Astrocyte of the cerebellum (primary cell): Measurements from ENCODE around the gene GJA4.
"Not testable (repeated sequence)": the region's sequence is repeated elsewhere in the genome, so short reads cannot be mapped to it uniquely, and the experiment has no call there.

Source experiments
- DNase-seq: peaks from one replicate; pipeline ENCODE4 v3.0.0-alpha.2; 2011; ENCODE audit warnings: low read depth
- H3K4me3 ChIP-seq: 2 replicates; pipeline ENCODE4 v1.5.1; 2011; ENCODE audit warnings: mild to moderate bottlenecking, low read depth, low read length, moderate library complexity
- CTCF ChIP-seq: IDR thresholded peaks from 2 replicates; pipeline ENCODE4 v1.5.1; 2012; ENCODE audit warnings: low read length, low read depth, moderate library complexity, mild to moderate bottlenecking; ENCODE audit errors: missing control alignments
- in situ Hi-C: cut with HindIII; loops from 2 replicates; pipeline ENCODE4 v1.10.0; 2017; ENCODE audit warnings: low sequenced_read_pairs

GJA4 gene

GRCh38 chr1:34816778-34817177 lies 24.0 kb downstream of the GJA4 start:
- DNase-seq: no peak
- no peak overlapping the region for H3K4me3 ChIP-seq
- no peak for TF ChIP-seq CTCF
- in situ Hi-C loops: no loop called here

- in situ Hi-C loops, DNase-seq, H3K4me3 ChIP-seq: not testable (repeated sequence)
Measured at GRCh38 chr1:34818862-34819261, 26.1 kb downstream of the GJA4 start.

- in situ Hi-C loops: no loop called here
- no peak overlapping the region for H3K4me3 ChIP-seq
- no peak for TF ChIP-seq CTCF
- no peak for DNase-seq
Measured at GRCh38 chr1:34822202-34822601, 29.4 kb downstream of the GJA4 start.

GRCh38 chr1:34824817-34825454 lies 32.1 kb downstream of the GJA4 start:
- no peak for TF ChIP-seq CTCF
- in situ Hi-C loops: no loop called here
- H3K4me3 ChIP-seq: no peak overlapping the region
- DNase-seq: no peak

- H3K4me3 ChIP-seq: no peak overlapping the region
- in situ Hi-C loops: no loop called here
- no peak for TF ChIP-seq CTCF
- DNase-seq: no peak
Measured at GRCh38 chr1:34825455-34826091, 32.8 kb downstream of the GJA4 start.

GRCh38 chr1:34827341-34827941 lies 34.6 kb downstream of the GJA4 start:
- no peak overlapping the region for H3K4me3 ChIP-seq
- no peak for TF ChIP-seq CTCF
- DNase-seq: no peak

GRCh38 chr1:34828611-34829010 lies 35.8 kb downstream of the GJA4 start:
- DNase-seq: no peak
- in situ Hi-C loops: no loop called here
- H3K4me3 ChIP-seq: no peak overlapping the region
- no peak for TF ChIP-seq CTCF

More at GRCh38 chr1:34827341-34827941, 34.6 kb downstream of the GJA4 start:
- in situ Hi-C loops: no loop called here
